Measurements from ENCODE around the gene C1QB. TPM values are rescaled to one million over a fixed set of nuclear protein-coding genes. Genes with fewer than 3 reads are reported as not detected.

The C1QB gene
- total and polyA plus RNA-seq, 2 donors (not counting 1 experiment from before 2014, with no cell fraction given): 0.16 TPM; not detected in 1

DNA sequence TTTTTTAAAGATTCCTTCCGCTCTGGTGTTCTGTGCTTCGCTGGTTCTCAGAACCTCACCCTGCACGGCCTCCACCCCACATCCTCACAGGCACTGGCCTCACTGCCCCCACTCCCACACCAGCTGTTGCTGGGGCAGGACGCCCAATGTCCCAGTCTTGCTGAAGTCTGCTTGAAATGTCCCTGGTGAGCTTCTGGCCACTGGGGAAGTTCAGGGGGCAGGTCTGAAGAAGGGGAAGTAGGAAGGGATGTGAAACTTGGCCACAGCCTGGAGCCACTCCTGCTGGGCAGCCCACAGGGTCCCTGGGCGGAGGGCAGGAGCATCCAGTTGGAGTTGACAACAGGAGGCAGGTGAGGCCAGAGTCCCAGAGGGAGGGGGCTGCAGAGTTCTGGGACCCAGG is 16.7 kb upstream of the C1QB start, which contains the start of gene C1QA:
Gene C1QA, plus strand, starts transcription at position 276 of the 400 bp plus-strand sequence. CDS start 989 bp downstream, outside the sequence.
- POLR2A ChIA-PET: no interaction called here
- Histone ChIP-seq H3K27ac (ENCODE audit: low read length in 2 of 2) (no peak within 1 kb of the TSS), H3K4me2 (replicated peaks; ENCODE audit: low read depth, low read length, poor library complexity, severe bottlenecking) (no peak within 1 kb of the TSS), H3K27me3 (replicated peaks in 1 of 4; ENCODE audit: control extremely low read depth in 1 of 4, control insufficient read depth in 3 of 4, insufficient read depth in 4 of 4, low read length in 3 of 4) (peaks cover 0 to 13% (median 0%) of the 10 kb centered on the region in 4 experiments), H4K20me1 (ENCODE audit: control insufficient read depth, insufficient read depth, low read length, poor library complexity, severe bottlenecking) (no peaks in the 10 kb centered on the region), H2AFZ (ENCODE audit: insufficient read depth, low read depth, low read length, poor library complexity, severe bottlenecking) (no peak within 1 kb of the TSS), H3K9ac (ENCODE audit: low read length) (no peak within 1 kb of the TSS), H3K4me1 (ENCODE audit: control insufficient read depth in 2 of 2, insufficient read depth in 2 of 2, low read length in 2 of 2) (no peaks in the 10 kb centered on the region), H3K9me3 (ENCODE audit: control extremely low read depth in 1 of 3, control insufficient read depth in 2 of 3, insufficient read depth in 1 of 3, low read length in 2 of 3) (peaks cover 0 to 15% (median 0%) of the 10 kb centered on the region in 3 donors), H3K36me3 (replicated peaks in 1 of 2; ENCODE audit: control extremely low read depth in 1 of 2, control insufficient read depth in 1 of 2, extremely low read depth in 1 of 2, insufficient read depth in 2 of 2, low read length in 1 of 2) (no peaks in the 10 kb centered on the region), H3K4me3 (ENCODE audit: control extremely low read depth in 1 of 5, extremely low read depth in 1 of 5, insufficient read depth in 1 of 5, low read depth in 2 of 5, low read length in 4 of 5) (no peak within 1 kb of the TSS), H3K79me2 (ENCODE audit: control insufficient read depth, insufficient read depth, low read length) (no peaks in the 10 kb centered on the region)
- H3K9me3 Mint-ChIP-seq (ENCODE audit: insufficient read depth): no peaks in the 10 kb centered on the region
- DNase-seq (no peak), ATAC-seq (ENCODE audit: low read depth) (no peak)
- CTCF ChIA-PET: no interaction called here
- no peaks in the 10 kb centered on the region for H3K4me1 Mint-ChIP-seq
- intact Hi-C loops (cut with micrococcal nuclease): no loop called here
- WGBS (ENCODE audit: insufficient coverage): 39% methylated on average over 5 of the region's 5 CpGs
- peaks cover 33% of the 10 kb centered on the region for H3K27me3 Mint-ChIP-seq
- TF ChIP-seq, protein P1, sequence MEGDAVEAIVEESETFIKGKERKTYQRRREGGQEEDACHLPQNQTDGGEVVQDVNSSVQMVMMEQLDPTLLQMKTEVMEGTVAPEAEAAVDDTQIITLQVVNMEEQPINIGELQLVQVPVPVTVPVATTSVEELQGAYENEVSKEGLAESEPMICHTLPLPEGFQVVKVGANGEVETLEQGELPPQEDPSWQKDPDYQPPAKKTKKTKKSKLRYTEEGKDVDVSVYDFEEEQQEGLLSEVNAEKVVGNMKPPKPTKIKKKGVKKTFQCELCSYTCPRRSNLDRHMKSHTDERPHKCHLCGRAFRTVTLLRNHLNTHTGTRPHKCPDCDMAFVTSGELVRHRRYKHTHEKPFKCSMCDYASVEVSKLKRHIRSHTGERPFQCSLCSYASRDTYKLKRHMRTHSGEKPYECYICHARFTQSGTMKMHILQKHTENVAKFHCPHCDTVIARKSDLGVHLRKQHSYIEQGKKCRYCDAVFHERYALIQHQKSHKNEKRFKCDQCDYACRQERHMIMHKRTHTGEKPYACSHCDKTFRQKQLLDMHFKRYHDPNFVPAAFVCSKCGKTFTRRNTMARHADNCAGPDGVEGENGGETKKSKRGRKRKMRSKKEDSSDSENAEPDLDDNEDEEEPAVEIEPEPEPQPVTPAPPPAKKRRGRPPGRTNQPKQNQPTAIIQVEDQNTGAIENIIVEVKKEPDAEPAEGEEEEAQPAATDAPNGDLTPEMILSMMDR (IDR thresholded peaks at IDR 0.05): no peak
- no peak for TF ChIP-seq EZH2 (IDR thresholded peaks at IDR 0.05; ENCODE audit: borderline replicate concordance, insufficient read depth, low read depth, low read length, poor library complexity, severe bottlenecking)
- H3K4me3 Mint-ChIP-seq: no peak within 1 kb of the TSS
- no peak within 1 kb of the TSS for H3K27ac Mint-ChIP-seq

GRCh38 chr1:22636927-22637326 is 16.1 kb upstream of the C1QB start:
- Histone ChIP-seq H3K4me1 (ENCODE audit: control insufficient read depth in 2 of 2, insufficient read depth in 2 of 2, low read length in 2 of 2) (peaks cover 0 to 3% of the 10 kb centered on the region in 2 donors), H2AFZ (ENCODE audit: insufficient read depth, low read depth, low read length, poor library complexity, severe bottlenecking) (no peak overlapping the region), H3K4me3 (ENCODE audit: control extremely low read depth in 1 of 5, extremely low read depth in 1 of 5, insufficient read depth in 1 of 5, low read depth in 2 of 5, low read length in 4 of 5) (no peak overlapping the region), H3K27me3 (replicated peaks in 1 of 4; ENCODE audit: control extremely low read depth in 1 of 4, control insufficient read depth in 3 of 4, insufficient read depth in 4 of 4, low read length in 3 of 4) (peaks cover 0 to 15% (median 0%) of the 10 kb centered on the region in 4 experiments), H3K27ac (ENCODE audit: low read length in 2 of 2) (no peak overlapping the region), H3K4me2 (replicated peaks; ENCODE audit: low read depth, low read length, poor library complexity, severe bottlenecking) (no peak overlapping the region), H3K36me3 (replicated peaks in 1 of 2; ENCODE audit: control extremely low read depth in 1 of 2, control insufficient read depth in 1 of 2, extremely low read depth in 1 of 2, insufficient read depth in 2 of 2, low read length in 1 of 2) (no peaks in the 10 kb centered on the region), H4K20me1 (ENCODE audit: control insufficient read depth, insufficient read depth, low read length, poor library complexity, severe bottlenecking) (no peaks in the 10 kb centered on the region), H3K79me2 (ENCODE audit: control insufficient read depth, insufficient read depth, low read length) (no peaks in the 10 kb centered on the region), H3K9me3 (ENCODE audit: control extremely low read depth in 1 of 3, control insufficient read depth in 2 of 3, insufficient read depth in 1 of 3, low read length in 2 of 3) (peaks cover 0 to 15% (median 0%) of the 10 kb centered on the region in 3 donors), H3K9ac (ENCODE audit: low read length) (no peak overlapping the region)
- no peak for DNase-seq
- Mint-ChIP-seq H3K4me1 (no peaks in the 10 kb centered on the region), H3K27ac (no peak overlapping the region), H3K4me3 (no peak overlapping the region), H3K9me3 (ENCODE audit: insufficient read depth) (no peaks in the 10 kb centered on the region), H3K27me3 (peaks cover 28% of the 10 kb centered on the region)
- intact Hi-C loops (cut with micrococcal nuclease): no loop called here
- WGBS (ENCODE audit: insufficient coverage): 78% methylated on average over 6 of the region's 6 CpGs
- POLR2A ChIA-PET: no interaction called here
- no peak for ATAC-seq (ENCODE audit: low read depth)
- CTCF ChIA-PET: no interaction called here
- TF ChIP-seq, protein P1 (IDR thresholded peaks at IDR 0.05): no peak
- no peak for TF ChIP-seq EZH2 (IDR thresholded peaks at IDR 0.05; ENCODE audit: borderline replicate concordance, insufficient read depth, low read depth, low read length, poor library complexity, severe bottlenecking)

All from B cell (primary cell).